Neutrophil (primary cell): ENCODE results near the gene COPZ1.
"Not testable (repeated sequence)": the region's sequence is repeated elsewhere in the genome, so short reads cannot be mapped to it uniquely, and the experiment has no call there.

Source experiments
- H3K27ac ChIP-seq: fragments of 200-600 bp; sonication (generic); 2 replicates; pipeline ENCODE4 v1.5.1; 2016; ENCODE audit warnings: mild to moderate bottlenecking, moderate library complexity
- H3K27me3 ChIP-seq: fragments of 200-600 bp; sonication (generic); 2 replicates; pipeline ENCODE4 v1.6.0; 2016; ENCODE audit warnings: mild to moderate bottlenecking
- H3K36me3 ChIP-seq: fragments of 200-600 bp; sonication (generic); 2 replicates; pipeline ENCODE4 v1.5.1; 2017
- H3K4me1 ChIP-seq, 2 experiments: fragments of 200-600 bp in 1 of 2; sonication (generic) in 1 of 2; 1 replicate in 1 of 2; 2 replicates in 1 of 2; pipeline versions ENCODE4 v1.5.1 to v1.6.1; 2013 to 2016; ENCODE audit warnings: low read depth in 1 of 2, low read length in 1 of 2, mild to moderate bottlenecking in 1 of 2, moderate library complexity in 1 of 2; ENCODE audit not compliant: control insufficient read depth in 1 of 2, insufficient read depth in 1 of 2
- H3K4me3 ChIP-seq, 2 experiments: fragments of 200-600 bp in 1 of 2; sonication (generic) in 1 of 2; 1 replicate in 1 of 2; 2 replicates in 1 of 2; pipeline ENCODE4 v1.5.1; 2013 to 2016; ENCODE audit warnings: low read depth in 1 of 2, low read length in 1 of 2, mild to moderate bottlenecking in 1 of 2, moderate library complexity in 1 of 2
- H3K9me3 ChIP-seq: fragments of 200-600 bp; sonication (generic); 2 replicates; pipeline ENCODE4 v1.5.1; 2016
- TF ChIP-seq, protein P1 (sequence below): fragments of 200-600 bp; sonication (generic); IDR thresholded peaks from 2 replicates; pipeline ENCODE4 v1.5.1; 2016; ENCODE audit warnings: antibody characterized with exemption

Gene COPZ1

DNA sequence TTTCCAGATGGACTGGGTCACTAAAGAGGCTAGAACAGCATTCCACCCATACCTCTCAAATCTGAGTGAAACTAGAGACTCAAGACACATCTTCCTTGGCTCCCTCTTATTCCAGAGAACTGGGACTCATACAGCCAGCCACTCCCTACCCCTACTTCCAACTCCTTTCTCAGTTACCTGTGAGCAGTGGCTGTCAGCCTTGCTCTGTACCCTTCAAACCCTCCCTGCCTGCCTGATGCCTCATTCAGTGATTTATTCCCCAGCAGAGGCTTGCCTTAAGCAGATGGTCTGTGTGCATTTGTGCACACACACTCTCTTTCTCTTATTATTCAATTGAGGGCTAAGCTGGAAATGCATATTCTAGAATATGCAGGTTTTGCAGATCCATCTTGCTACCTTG lies 24.7 kb downstream of the COPZ1 start:
- Histone ChIP-seq H3K4me3 (no peak overlapping the region), H3K9me3 (no peaks in the 10 kb centered on the region), H3K36me3 (peaks cover 77% of the 10 kb centered on the region), H3K4me1 (no peaks in the 10 kb centered on the region), H3K27ac (no peak overlapping the region), H3K27me3 (peaks cover 15% of the 10 kb centered on the region)
- TF ChIP-seq, protein P1, sequence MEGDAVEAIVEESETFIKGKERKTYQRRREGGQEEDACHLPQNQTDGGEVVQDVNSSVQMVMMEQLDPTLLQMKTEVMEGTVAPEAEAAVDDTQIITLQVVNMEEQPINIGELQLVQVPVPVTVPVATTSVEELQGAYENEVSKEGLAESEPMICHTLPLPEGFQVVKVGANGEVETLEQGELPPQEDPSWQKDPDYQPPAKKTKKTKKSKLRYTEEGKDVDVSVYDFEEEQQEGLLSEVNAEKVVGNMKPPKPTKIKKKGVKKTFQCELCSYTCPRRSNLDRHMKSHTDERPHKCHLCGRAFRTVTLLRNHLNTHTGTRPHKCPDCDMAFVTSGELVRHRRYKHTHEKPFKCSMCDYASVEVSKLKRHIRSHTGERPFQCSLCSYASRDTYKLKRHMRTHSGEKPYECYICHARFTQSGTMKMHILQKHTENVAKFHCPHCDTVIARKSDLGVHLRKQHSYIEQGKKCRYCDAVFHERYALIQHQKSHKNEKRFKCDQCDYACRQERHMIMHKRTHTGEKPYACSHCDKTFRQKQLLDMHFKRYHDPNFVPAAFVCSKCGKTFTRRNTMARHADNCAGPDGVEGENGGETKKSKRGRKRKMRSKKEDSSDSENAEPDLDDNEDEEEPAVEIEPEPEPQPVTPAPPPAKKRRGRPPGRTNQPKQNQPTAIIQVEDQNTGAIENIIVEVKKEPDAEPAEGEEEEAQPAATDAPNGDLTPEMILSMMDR: no peak

DNA sequence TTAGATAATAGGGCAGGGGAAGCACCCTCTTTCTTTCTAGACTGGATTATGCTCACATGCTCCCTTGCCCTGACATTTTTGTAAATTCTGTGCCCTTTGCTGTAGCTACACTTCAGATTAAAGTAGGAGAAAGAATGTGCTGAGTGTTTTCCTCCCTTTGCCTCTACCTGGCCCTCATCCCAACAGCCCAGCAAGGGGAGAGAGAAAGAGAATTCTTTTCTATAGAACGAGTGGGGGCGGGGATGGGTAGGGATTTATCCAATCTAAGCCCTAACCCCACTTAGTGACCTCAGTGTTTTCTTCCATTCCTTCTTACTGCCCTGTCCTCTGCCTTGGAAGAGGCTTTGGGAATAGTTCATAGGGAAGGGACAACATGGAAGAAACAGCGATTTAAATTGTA lies 25.8 kb downstream of the COPZ1 start:
- peaks cover 73% of the 10 kb centered on the region for H3K36me3 ChIP-seq
- no peak overlapping the region for H3K27ac ChIP-seq
- no peak overlapping the region for H3K4me3 ChIP-seq
- H3K9me3 ChIP-seq: no peaks in the 10 kb centered on the region
- no peaks in the 10 kb centered on the region for H3K4me1 ChIP-seq
- TF ChIP-seq, protein P1: no peak
- peaks cover 15% of the 10 kb centered on the region for H3K27me3 ChIP-seq

DNA sequence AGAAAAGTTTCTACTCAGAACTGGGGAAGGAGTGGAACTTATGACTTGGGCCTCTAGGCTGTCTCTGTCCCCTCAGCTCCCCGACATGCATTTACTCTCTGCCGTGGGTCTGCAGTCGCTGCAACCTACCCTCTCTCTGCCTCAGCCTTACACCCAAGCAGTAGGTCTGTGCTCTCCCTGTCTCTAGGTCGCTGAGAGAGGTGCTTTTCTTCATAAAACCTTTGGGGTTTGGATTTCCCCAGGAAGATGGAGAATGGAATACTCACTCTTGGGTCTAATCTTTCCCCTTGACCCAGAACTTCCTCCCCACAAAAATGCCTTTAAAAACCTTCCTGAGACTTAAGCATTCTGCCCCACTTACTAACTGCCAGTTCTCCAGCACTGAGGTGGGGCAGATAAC lies 26.4 kb downstream of the COPZ1 start:
- Histone ChIP-seq H3K27ac (no peak overlapping the region), H3K9me3 (no peaks in the 10 kb centered on the region), H3K27me3 (peaks cover 15% of the 10 kb centered on the region), H3K4me3 (no peak overlapping the region), H3K4me1 (no peaks in the 10 kb centered on the region), H3K36me3 (peaks cover 71% of the 10 kb centered on the region)
- TF ChIP-seq, protein P1: no peak

DNA sequence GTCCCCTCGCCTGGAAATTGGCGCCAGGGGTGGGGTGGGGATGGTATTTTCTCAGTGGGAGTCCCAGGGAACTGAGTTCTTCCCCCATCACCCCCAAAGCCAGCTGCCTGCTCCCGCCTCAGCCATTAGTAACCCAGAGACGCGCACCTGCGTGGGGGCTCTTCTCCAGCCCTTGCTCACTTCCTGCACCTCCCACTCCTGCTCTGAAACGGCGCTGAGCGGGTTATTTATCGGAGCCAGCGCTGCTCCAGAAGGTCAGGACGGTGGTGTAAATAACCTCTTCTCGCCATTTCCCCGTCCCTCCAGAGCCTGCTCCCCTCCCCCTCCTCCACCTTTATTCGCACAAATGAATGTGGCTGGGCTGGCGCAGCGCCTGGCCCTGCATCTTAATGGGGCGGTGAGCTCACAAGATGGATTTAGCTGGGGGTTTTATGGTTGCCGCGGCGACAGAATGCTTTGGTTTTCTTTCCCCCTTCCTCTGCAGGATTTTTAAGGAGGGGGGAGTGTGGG lies 27.1 kb downstream of the COPZ1 start:
- TF ChIP-seq, protein P1: no peak
- Histone ChIP-seq H3K9me3 (no peaks in the 10 kb centered on the region), H3K4me1 (no peaks in the 10 kb centered on the region), H3K27me3 (peaks cover 17% of the 10 kb centered on the region), H3K4me3 (no peak overlapping the region), H3K27ac (no peak overlapping the region), H3K36me3 (peaks cover 71% of the 10 kb centered on the region)

DNA sequence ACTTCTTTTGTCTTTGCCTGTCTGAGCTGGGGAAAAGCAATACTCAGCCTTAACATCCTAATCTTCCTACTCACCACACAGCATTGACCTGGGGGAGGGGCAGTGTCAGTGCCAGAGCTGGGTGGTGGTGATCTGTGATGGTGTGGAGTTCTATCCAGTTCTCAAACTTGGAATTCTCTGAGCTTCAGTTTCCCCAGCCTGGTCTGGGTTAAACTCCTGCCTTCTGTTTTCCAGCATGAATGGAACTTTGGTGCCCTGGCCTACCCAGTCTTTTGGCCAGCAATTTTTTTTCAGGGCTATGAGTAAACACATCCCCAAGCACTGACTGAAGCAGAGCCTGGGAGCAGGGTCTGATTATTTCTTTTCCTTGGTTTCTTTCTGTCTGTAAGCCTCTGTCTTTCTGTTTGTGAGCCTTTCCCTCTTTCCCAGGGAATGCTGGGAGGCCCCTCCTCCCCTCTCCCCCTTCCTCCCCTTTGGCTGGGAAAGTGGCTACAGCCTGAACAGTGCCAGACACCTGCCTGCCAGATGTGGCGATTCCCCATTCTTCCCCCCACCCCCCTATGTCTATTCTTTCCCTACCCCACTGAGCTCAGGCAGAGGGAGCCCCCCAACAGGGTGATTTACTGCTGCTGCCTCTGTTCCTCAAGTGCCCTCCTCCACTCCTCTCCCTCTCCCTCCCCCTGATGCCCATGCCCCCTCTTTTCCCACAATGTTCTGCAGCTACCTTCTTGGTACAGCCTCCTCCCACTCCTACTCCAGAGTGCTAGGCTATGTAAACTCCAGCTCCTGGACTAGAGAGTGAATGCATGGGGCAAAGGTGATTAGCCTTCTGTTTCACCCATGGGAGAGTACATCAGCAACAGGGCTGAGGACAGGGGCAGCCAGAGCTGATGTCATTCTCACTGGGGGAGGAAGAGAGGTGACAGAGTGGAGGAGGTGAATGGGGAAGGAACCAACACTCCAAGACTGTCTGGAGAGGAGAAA lies 28.3 kb downstream of the COPZ1 start:
- Histone ChIP-seq H3K4me1 (peaks cover 3% of the 10 kb centered on the region in 2 experiments), H3K27ac (no peak overlapping the region), H3K27me3 (peaks cover 28% of the 10 kb centered on the region), H3K36me3 (peaks cover 60% of the 10 kb centered on the region), H3K4me3 (no peak overlapping the region), H3K9me3 (no peaks in the 10 kb centered on the region)
- TF ChIP-seq, protein P1: no peak

DNA sequence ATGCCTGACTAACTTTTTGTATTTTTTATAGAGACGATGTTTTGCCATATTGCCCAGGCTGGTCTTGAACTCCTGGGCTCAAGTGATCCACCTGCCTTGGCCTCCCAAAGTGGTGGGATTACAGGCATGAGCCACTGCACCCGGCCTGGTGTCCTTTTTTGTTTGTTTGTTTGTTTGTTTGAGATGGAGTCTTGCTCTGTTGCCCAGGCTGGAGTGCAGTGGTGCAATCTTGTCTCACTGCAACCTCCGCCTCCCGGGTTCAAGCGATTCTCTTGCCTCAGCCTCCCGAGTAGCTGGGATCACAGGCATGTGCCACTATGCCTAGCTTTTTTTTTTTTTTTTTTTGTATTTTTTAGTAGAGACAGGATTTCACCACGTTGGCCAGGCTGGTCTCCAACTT lies 29.3 kb downstream of the COPZ1 start:
- not testable (repeated sequence) for H3K27ac ChIP-seq, H3K4me3 ChIP-seq, H3K9me3 ChIP-seq
- H3K4me1 ChIP-seq: peaks cover 11 to 12% of the 10 kb centered on the region in 2 experiments
- H3K27me3 ChIP-seq: peaks cover 32% of the 10 kb centered on the region
- H3K36me3 ChIP-seq: peaks cover 53% of the 10 kb centered on the region
